Embryonic facial prominence (tissue), 1 donor: Measurements from ENCODE around the gene SLC44A2.

Experiments
- DNase-seq: peaks from one replicate; pipeline ENCODE4 v3.0.0-alpha.2; 2016; ENCODE audit errors: extremely low spot score

The SLC44A2 gene

GRCh38 chr19:10615429-10616023 is 9.8 kb upstream of the SLC44A2 start:
- DNase-seq: no peak

GRCh38 chr19:10617409-10618121 is 7.8 kb upstream of the SLC44A2 start:
- peak; percentile 44 for DNase-seq

- DNase-seq: no peak
Measured at GRCh38 chr19:10618846-10619245, 6.5 kb upstream of the SLC44A2 start.

GRCh38 chr19:10620786-10621185 is 4.6 kb upstream of the SLC44A2 start:
- DNase-seq: no peak

GRCh38 chr19:10621966-10622365 is 3.4 kb upstream of the SLC44A2 start:
- no peak for DNase-seq

GRCh38 chr19:10624585-10624984 is 768 bp upstream of the SLC44A2 start:
- DNase-seq: no peak

GRCh38 chr19:10625762-10626138 is 397 bp downstream of the SLC44A2 start:
- DNase-seq: no peak

- DNase-seq: no peak
Measured at GRCh38 chr19:10631874-10632273, 6.5 kb downstream of the SLC44A2 start.

- no peak for DNase-seq
Measured at GRCh38 chr19:10634430-10634829, 9.1 kb downstream of the SLC44A2 start.

- DNase-seq: no peak
Measured at GRCh38 chr19:10634963-10635362, 9.6 kb downstream of the SLC44A2 start.

GRCh38 chr19:10636304-10636972 is 11.1 kb downstream of the SLC44A2 start:
- no peak for DNase-seq

GRCh38 chr19:10637894-10638293 is 12.5 kb downstream of the SLC44A2 start:
- no peak for DNase-seq

GRCh38 chr19:10639836-10640235 is 14.5 kb downstream of the SLC44A2 start:
- no peak for DNase-seq

- DNase-seq: no peak
Measured at GRCh38 chr19:10640361-10640760, 15.0 kb downstream of the SLC44A2 start.

GRCh38 chr19:10641248-10641647 is 15.9 kb downstream of the SLC44A2 start:
- no peak for DNase-seq

GRCh38 chr19:10642473-10643171 is 17.3 kb downstream of the SLC44A2 start:
- no peak for DNase-seq

GRCh38 chr19:10643172-10643967 is 18.0 kb downstream of the SLC44A2 start:
- DNase-seq: no peak

- DNase-seq: peak; percentile 84
Measured at GRCh38 chr19:10643968-10644259, 18.6 kb downstream of the SLC44A2 start.

- DNase-seq: peak; percentile 75
Measured at GRCh38 chr19:10644260-10645007, 19.1 kb downstream of the SLC44A2 start.

GRCh38 chr19:10646456-10647159 is 21.3 kb downstream of the SLC44A2 start:
- DNase-seq: no peak

- DNase-seq: no peak
Measured at GRCh38 chr19:10648360-10648759, 23.0 kb downstream of the SLC44A2 start.
